HUES48 (cell line): Measurements from ENCODE around the gene RASSF4.

ENCODE experiments used
- H3K27ac ChIP-seq: one replicate; pipeline ENCODE4 v1.7.0; 2013; ENCODE audit warnings: low read depth, low read length, inconsistent platforms
- H3K27me3 ChIP-seq: 2 replicates; pipeline ENCODE4 v1.6.1; 2013; ENCODE audit warnings: mild to moderate bottlenecking, low read length; ENCODE audit not compliant: control insufficient read depth, insufficient read depth
- H3K36me3 ChIP-seq: 2 replicates; pipeline ENCODE4 v1.6.1; 2013; ENCODE audit warnings: low read length; ENCODE audit not compliant: control insufficient read depth, insufficient read depth
- H3K4me1 ChIP-seq: 2 replicates; pipeline ENCODE4 v1.6.1; 2013; ENCODE audit warnings: mild to moderate bottlenecking, low read length; ENCODE audit not compliant: control insufficient read depth, insufficient read depth
- H3K4me3 ChIP-seq: 2 replicates; pipeline ENCODE4 v1.5.1; 2013; ENCODE audit warnings: mild to moderate bottlenecking, low read depth, low read length
- H3K9ac ChIP-seq: 2 replicates; pipeline ENCODE4 v1.6.1; 2013; ENCODE audit warnings: mild to moderate bottlenecking, low read depth, low read length, moderate library complexity
- H3K9me3 ChIP-seq: 2 replicates; pipeline ENCODE4 v1.6.1; 2013; ENCODE audit warnings: low read length; ENCODE audit not compliant: control insufficient read depth, insufficient read depth

Gene RASSF4

DNA sequence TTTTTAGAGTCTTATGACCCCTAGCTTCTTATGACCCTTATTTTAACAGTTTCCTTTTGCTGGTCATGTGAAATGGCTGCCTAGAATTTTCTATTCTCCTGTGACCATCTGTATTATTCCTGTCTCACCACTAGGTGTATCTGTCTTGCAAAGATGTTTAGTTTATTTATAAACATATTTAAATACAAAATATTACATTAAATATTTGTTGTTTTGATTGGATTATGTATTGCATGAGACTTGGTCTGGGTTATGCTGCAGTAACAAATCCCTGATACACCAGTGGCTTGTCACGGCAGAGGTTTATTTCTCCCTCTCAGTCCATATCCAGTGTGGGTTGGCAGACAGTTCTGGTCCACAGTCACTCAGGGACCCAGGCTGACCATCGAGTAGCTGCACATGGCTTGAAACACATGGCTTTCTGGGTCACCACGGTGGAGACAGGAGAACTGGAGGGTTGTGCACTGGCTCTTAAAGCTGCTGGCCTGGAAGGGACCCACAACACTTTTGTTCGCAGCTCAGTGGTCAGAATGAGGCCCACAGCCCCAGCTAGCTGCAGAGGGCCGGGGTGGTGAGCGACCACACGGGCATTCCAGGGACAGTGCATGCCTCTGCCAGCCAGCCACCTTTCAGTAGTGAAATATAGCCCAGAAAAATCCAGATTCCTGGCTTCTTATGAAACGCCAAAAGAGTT lies 7.4 kb downstream of the RASSF4 start:
- no peak overlapping the region for H3K9ac ChIP-seq
- no peak overlapping the region for H3K27ac ChIP-seq
- H3K4me3 ChIP-seq = no peak overlapping the region
- peaks cover 30% of the 10 kb centered on the region for H3K4me1 ChIP-seq
- no peaks in the 10 kb centered on the region for H3K27me3 ChIP-seq
- no peaks in the 10 kb centered on the region; the same call in 1 of the 2 replicates for H3K36me3 ChIP-seq
- H3K9me3 ChIP-seq = no peaks in the 10 kb centered on the region

DNA sequence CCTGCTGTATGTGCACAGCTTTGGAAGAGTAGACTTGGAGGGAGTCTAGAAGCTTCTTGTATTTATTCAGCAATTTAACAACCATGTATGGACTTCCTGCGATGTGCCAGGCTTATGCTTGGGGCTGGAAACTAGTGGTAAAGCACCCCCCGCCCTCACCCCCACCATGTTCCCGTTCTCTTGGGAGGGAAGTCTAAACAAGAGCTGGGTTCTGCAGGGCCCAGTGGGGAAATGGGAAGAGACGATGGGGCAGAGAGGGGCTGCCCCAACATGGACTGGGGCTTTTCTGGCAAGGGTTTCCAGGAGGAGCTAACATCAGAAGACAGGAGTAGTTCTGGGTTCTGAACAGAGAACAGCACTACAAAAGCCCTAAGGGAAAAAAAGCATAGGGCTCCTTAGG lies 8.0 kb downstream of the RASSF4 start:
- no peaks in the 10 kb centered on the region; the same call in 1 of the 2 replicates for H3K36me3 ChIP-seq
- H3K4me1 ChIP-seq = peaks cover 30% of the 10 kb centered on the region
- no peaks in the 10 kb centered on the region for H3K27me3 ChIP-seq
- no peaks in the 10 kb centered on the region for H3K9me3 ChIP-seq
- no peak overlapping the region for H3K27ac ChIP-seq
- no peak overlapping the region for H3K9ac ChIP-seq
- H3K4me3 ChIP-seq = no peak overlapping the region

DNA sequence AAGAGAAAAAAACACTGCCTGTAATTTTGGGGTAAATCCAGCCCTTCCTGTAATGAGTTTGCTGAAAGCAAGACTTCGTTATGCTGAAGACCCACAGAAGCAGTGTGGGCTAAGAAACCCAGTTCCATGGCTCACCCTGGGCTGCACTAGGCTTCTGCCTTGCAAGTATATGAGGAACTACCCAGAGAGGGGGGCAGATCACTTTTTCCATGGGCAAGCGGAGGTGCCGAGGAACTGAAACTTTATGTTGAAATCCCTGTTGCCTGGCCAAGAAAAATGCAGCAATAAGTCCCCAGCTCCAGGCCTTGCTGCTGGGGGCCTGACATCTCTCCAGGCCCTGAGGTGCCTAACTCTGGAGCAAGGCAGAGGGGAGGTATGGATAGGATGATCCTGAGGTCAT lies 8.5 kb downstream of the RASSF4 start:
- no peak overlapping the region for H3K4me3 ChIP-seq

DNA sequence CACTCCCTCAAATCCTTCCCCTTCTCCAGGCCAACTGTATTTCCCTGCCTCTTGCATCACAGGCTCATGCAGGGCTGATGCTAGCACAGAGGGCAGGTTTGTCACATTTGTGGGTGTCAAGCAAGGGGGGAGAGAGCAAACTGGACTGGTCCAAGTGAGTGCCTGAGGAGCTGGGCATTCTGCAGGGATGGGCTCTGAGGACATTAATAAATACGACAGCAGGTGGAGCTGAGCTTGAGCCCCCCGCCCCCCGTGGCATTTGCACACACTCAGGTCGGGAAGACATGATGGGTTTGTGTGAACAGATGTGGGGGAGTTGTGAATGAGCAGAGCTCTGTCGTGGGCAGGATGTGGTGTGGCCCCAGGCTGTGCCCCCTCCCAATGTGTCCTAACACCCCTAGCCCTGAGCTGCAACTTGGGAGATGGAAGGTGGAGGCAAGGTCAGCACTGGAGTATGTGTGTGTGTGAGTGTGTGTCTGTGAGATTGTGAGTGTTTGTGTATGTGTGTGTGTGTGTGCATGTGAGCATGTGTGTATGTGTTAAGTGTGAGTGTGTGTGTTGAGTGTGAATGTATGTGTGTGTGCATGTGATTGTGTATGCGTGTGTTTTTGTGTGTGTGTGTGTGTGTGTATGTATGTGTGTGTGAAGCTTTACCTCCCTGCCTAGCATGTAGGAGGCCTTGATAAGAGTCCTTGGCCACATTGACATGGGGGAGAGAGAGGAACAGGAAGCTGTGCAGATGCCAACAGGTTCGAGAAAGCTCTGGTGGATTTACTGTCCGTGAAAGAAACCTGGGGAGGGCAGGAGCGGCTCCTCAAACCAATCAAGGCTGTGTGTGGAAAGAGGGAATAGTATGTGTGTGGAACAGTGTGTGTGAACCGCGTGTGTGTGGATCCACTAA lies 9.1 kb downstream of the RASSF4 start:
- Histone ChIP-seq H3K4me3 (no peak overlapping the region), H3K27me3 (no peaks in the 10 kb centered on the region), H3K36me3 (no peaks in the 10 kb centered on the region; the same call in 1 of the 2 replicates), H3K9ac (no peak overlapping the region), H3K9me3 (no peaks in the 10 kb centered on the region), H3K4me1 (peaks cover 30% of the 10 kb centered on the region), H3K27ac (no peak overlapping the region)

More for the DNA sequence above, 8.5 kb downstream of the RASSF4 start:
- H3K36me3 ChIP-seq = no peaks in the 10 kb centered on the region; the same call in 1 of the 2 replicates
- no peaks in the 10 kb centered on the region for H3K27me3 ChIP-seq
- H3K27ac ChIP-seq = no peak overlapping the region
- H3K4me1 ChIP-seq = peaks cover 30% of the 10 kb centered on the region
- H3K9me3 ChIP-seq = no peaks in the 10 kb centered on the region
- no peak overlapping the region for H3K9ac ChIP-seq

DNA sequence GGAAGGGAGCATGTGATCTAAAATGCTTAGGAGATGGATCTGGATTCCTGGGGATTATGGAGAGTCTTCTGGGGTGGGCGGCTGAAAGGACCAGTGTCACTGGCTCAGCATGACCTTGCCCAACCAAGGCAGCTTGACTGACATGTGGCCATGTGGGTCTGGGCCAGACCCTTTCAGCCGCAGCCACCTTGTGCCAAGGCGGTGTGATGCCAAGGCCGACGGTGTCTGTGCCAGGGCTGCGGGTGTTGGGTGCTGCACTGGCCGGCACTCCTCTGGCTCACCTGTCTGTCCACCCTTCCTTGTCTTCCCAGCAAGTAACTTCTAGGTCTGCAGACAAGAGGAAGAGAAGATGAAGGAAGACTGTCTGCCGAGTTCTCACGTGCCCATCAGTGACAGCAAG lies 10.3 kb downstream of the RASSF4 start:
- no peaks in the 10 kb centered on the region; the same call in 1 of the 2 replicates for H3K36me3 ChIP-seq
- peaks cover 30% of the 10 kb centered on the region for H3K4me1 ChIP-seq
- H3K27ac ChIP-seq = no peak overlapping the region
- no peaks in the 10 kb centered on the region for H3K27me3 ChIP-seq
- H3K9ac ChIP-seq = no peak overlapping the region
- no peaks in the 10 kb centered on the region for H3K9me3 ChIP-seq
- no peak overlapping the region for H3K4me3 ChIP-seq

DNA sequence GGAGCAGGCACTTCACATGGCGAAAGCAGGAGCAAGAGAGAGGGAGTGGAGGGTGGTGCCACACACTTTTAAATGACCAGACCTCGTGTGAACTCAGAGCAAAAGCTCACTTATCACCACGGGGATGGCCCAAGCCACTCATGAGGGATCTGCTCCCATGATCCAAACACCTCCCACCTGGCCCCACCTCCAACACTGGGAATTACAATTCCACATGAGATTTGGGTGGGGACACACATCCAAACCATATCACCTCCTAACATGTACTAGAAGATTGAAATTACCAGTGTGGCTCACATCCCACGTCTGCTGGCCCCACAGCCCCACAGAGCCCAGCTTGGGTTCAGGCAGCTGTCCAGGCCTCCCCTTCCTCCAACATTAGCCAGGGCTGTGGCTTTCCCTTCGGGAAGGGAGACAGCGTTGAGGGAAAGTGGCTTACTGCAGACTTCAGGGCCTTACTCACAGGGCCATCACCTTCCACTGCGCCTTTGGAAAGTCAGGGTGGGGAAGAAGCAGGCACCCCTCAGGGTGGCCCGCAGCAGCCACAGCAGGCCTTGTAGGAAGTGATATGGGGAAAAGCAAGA lies 11.3 kb downstream of the RASSF4 start:
- Histone ChIP-seq H3K27me3 (no peaks in the 10 kb centered on the region), H3K4me3 (no peak overlapping the region), H3K4me1 (peaks cover 26% of the 10 kb centered on the region)

DNA sequence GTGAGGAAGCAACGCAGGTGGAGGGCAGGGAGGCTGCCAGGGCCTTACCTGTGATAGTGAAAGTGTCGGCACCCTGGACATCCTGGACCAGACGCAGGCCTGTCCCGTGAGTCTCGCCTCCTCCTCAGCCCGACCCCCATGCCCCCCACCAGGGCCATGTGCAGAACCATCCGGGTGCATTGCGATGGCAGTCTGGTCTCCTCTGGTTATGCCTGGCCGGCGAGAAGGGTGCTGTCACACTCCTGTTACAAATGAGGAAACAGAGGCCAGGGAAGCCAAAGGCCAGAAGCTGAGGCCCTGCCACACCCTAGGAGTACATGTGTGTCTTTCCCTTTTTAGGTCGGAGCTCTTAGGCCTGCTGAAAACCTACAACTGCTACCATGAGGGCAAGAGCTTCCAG lies 11.8 kb downstream of the RASSF4 start:
- Histone ChIP-seq H3K4me3 (no peak overlapping the region), H3K9ac (no peak overlapping the region), H3K27me3 (no peaks in the 10 kb centered on the region), H3K27ac (no peak overlapping the region), H3K9me3 (no peaks in the 10 kb centered on the region), H3K4me1 (peaks cover 31% of the 10 kb centered on the region), H3K36me3 (no peaks in the 10 kb centered on the region; the same call in 1 of the 2 replicates)

More for the DNA sequence above, 11.3 kb downstream of the RASSF4 start:
- Histone ChIP-seq H3K36me3 (no peaks in the 10 kb centered on the region; the same call in 1 of the 2 replicates), H3K9me3 (no peaks in the 10 kb centered on the region), H3K9ac (no peak overlapping the region), H3K27ac (no peak overlapping the region)

DNA sequence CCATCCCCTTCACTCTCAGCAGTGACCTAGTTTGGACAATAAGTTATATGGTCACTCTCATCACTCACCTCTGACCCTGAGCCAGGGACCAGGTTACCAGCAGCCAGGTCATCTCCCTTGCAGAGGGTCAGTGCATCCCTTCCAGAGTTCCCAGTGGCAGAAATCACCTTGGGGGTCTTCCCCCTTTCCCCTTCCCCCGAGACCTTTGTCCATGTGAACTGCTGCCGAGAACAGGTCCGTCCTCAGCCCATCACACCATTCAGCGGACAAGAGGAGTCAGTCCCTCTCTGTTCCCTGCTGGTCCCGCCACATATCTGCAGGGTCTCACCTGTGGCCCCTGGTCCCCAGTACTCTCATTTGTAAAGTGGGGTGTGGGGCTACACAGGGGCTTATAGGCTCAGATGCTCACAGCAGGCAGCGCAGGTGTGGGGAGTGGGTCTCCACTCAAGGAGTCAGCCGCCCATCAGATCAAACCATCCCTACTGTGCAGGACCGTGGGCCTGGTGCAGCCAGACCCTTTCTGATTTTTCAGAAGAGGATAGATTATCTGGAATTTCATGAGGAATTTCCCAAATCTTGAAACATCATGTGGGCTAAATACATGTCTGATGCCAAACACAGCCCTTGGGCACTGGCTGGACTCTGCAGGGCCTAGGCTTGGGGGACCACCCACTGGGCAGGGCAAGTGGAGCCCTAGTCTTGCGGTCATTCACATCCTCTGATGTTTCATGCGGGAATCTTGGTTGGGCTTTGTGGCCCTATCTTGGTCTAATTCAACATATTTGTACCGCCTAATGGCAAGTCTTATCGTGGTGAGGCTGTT lies 12.5 kb downstream of the RASSF4 start:
- no peaks in the 10 kb centered on the region for H3K27me3 ChIP-seq
- peaks cover 35% of the 10 kb centered on the region for H3K4me1 ChIP-seq
- no peaks in the 10 kb centered on the region for H3K9me3 ChIP-seq
- no peak overlapping the region for H3K4me3 ChIP-seq
- H3K27ac ChIP-seq = no peak overlapping the region
- no peak overlapping the region for H3K9ac ChIP-seq
- H3K36me3 ChIP-seq = no peaks in the 10 kb centered on the region; the same call in 1 of the 2 replicates

DNA sequence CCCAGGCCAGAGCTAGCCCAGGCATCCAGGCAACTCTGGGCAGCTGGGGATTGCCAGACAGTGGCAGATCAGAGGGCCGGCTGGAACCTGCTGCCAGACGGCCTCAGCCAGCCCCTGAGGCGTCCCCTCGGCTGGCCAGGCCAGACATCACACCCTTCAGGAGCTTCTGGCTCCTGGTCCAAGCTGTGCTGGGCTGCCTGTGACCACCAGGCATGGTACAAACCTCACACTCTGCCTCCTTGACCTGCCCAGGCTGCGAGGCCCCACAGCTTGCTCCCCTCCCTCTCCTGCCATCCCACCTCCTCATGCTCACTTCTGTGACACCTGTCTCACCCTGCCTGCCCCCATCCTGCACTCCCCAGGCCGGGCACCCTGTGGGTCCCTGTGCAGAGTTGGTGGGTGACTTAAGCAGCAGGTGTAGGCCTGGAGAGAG lies 13.3 kb downstream of the RASSF4 start:
- H3K4me1 ChIP-seq = peaks cover 35% of the 10 kb centered on the region
- H3K36me3 ChIP-seq = no peaks in the 10 kb centered on the region; the same call in 1 of the 2 replicates
- no peak overlapping the region for H3K4me3 ChIP-seq
- H3K27ac ChIP-seq = no peak overlapping the region
- no peak overlapping the region for H3K9ac ChIP-seq
- H3K9me3 ChIP-seq = no peaks in the 10 kb centered on the region
- H3K27me3 ChIP-seq = no peaks in the 10 kb centered on the region

DNA sequence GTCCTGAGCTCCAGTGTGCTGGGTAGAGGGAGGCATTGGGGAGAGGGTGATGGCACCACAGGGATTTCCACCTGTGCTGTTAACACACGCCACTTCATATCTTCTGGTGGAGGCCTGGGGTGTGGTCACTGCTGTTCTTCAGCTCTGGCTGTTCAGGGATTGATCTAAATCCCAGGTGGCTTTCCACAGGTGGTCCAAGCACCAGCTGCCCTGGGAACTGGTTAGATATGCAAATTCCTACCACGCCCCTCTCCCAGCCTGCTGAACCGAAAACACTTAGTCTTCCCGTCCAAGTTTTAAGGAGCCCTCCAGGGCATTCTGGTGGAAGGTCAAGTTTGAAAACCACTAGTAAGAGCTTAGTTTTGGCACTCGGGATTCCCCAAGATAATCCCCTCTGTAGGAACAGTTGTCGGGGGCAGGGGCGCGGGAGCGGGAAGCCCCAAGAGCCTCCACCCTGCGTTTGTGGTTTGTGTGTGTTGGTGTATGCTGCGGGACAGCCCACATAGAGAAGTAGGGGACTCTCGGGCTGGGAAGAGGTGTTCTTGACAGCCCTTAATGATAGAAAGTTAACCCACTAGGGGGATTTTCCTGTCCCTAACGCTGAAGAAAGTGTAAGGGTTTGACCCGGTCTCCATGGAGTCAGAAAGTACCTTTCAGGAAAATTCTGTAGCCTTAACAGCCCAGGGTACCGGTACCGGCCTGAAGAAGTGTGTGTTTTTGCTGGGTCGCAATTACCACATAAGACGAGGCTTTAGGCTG lies 13.9 kb downstream of the RASSF4 start:
- Histone ChIP-seq H3K27me3 (no peaks in the 10 kb centered on the region), H3K9me3 (no peaks in the 10 kb centered on the region), H3K4me3 (no peak overlapping the region), H3K4me1 (peaks cover 41% of the 10 kb centered on the region), H3K27ac (no peak overlapping the region), H3K9ac (no peak overlapping the region), H3K36me3 (no peaks in the 10 kb centered on the region; the same call in 1 of the 2 replicates)
